CD4-positive, alpha-beta T cell treated with Interferon gamma for 1 hour (primary cell): ENCODE data around the gene KCNK3.

ENCODE experiments used
- DNase-seq: peaks from one replicate; pipeline ENCODE4 v3.0.0-alpha.2; 2020

The KCNK3 gene

GRCh38 chr2:26666671-26667070 is 25.9 kb upstream of the KCNK3 start:
- DNase-seq: no peak

GRCh38 chr2:26668041-26668440 is 24.5 kb upstream of the KCNK3 start:
- no peak for DNase-seq

GRCh38 chr2:26668856-26669750 is 23.4 kb upstream of the KCNK3 start:
- no peak for DNase-seq

- no peak for DNase-seq
These were observed 22.4 kb upstream of the KCNK3 start for GRCh38 chr2:26670171-26670570.

GRCh38 chr2:26670931-26671460 is 21.5 kb upstream of the KCNK3 start:
- no peak for DNase-seq

GRCh38 chr2:26671691-26672090 is 20.8 kb upstream of the KCNK3 start:
- no peak for DNase-seq

- DNase-seq: no peak
These were observed 20.3 kb upstream of the KCNK3 start for GRCh38 chr2:26672112-26672817.

GRCh38 chr2:26672818-26673393 is 19.6 kb upstream of the KCNK3 start:
- DNase-seq: no peak

GRCh38 chr2:26674002-26674751 is 18.3 kb upstream of the KCNK3 start:
- DNase-seq: no peak

- no peak for DNase-seq
These were observed 17.8 kb upstream of the KCNK3 start for GRCh38 chr2:26674771-26675170.

- no peak for DNase-seq
These were observed 16.8 kb upstream of the KCNK3 start for GRCh38 chr2:26675651-26676255.

- DNase-seq: no peak
These were observed 14.5 kb upstream of the KCNK3 start for GRCh38 chr2:26678035-26678434.

- no peak for DNase-seq
These were observed 12.7 kb upstream of the KCNK3 start for GRCh38 chr2:26679867-26680266.

GRCh38 chr2:26681656-26682055 is 10.9 kb upstream of the KCNK3 start:
- DNase-seq: no peak

- DNase-seq: no peak
These were observed 10.4 kb upstream of the KCNK3 start for GRCh38 chr2:26682155-26682554.

GRCh38 chr2:26683583-26683982 is 8.9 kb upstream of the KCNK3 start:
- DNase-seq: no peak

GRCh38 chr2:26685341-26685740 is 7.2 kb upstream of the KCNK3 start:
- DNase-seq: no peak

GRCh38 chr2:26685989-26686839 is 6.3 kb upstream of the KCNK3 start:
- DNase-seq: no peak

- no peak for DNase-seq
These were observed 5.2 kb upstream of the KCNK3 start for GRCh38 chr2:26687328-26687727.

- no peak for DNase-seq
These were observed 4.7 kb upstream of the KCNK3 start for GRCh38 chr2:26687801-26688200.

GRCh38 chr2:26691161-26691560 is 1.4 kb upstream of the KCNK3 start:
- no peak for DNase-seq
